Choroid plexus epithelial cell (primary cell): ENCODE data around the gene CDC14B.
"Not testable (repeated sequence)": the region's sequence is repeated elsewhere in the genome, so short reads cannot be mapped to it uniquely, and the experiment has no call there.

ENCODE experiments used
- DNase-seq: peaks from one replicate; pipeline ENCODE4 v3.0.0-alpha.2; 2010; ENCODE audit warnings: low read depth
- H3K4me3 ChIP-seq: 2 replicates; pipeline ENCODE4 v1.5.1; 2011; ENCODE audit warnings: low read depth, mild to moderate bottlenecking, control low read depth, low read length, moderate library complexity
- CTCF ChIP-seq: conservative IDR thresholded peaks from 2 replicates; pipeline ENCODE4 v1.5.1; 2011; ENCODE audit warnings: low read depth, mild to moderate bottlenecking, control low read depth, inconsistent platforms, low read length, moderate library complexity

CDC14B gene

GRCh38 chr9:96550659-96551058 is 69.0 kb downstream of the CDC14B start:
- DNase-seq = no peak
- H3K4me3 ChIP-seq = no peak overlapping the region
- TF ChIP-seq CTCF = no peak

GRCh38 chr9:96543131-96543530 is 76.5 kb downstream of the CDC14B start:
- DNase-seq, H3K4me3 ChIP-seq: not testable (repeated sequence)

GRCh38 chr9:96540106-96540505 is 79.5 kb downstream of the CDC14B start:
- no peak overlapping the region for H3K4me3 ChIP-seq
- no peak for DNase-seq
- TF ChIP-seq CTCF = no peak

- no peak for TF ChIP-seq CTCF
- H3K4me3 ChIP-seq = no peak overlapping the region
- no peak for DNase-seq
Measured at GRCh38 chr9:96532173-96532572, 87.5 kb downstream of the CDC14B start.

GRCh38 chr9:96524764-96525163 is 94.9 kb downstream of the CDC14B start:
- no peak for DNase-seq
- no peak overlapping the region for H3K4me3 ChIP-seq
- TF ChIP-seq CTCF = no peak

- TF ChIP-seq CTCF = no peak
- H3K4me3 ChIP-seq = no peak overlapping the region
- peak; percentile 20 for DNase-seq
Measured at GRCh38 chr9:96524045-96524444, 95.6 kb downstream of the CDC14B start.

GRCh38 chr9:96523374-96523773 is 96.3 kb downstream of the CDC14B start:
- peak; percentile 76 for DNase-seq
- no peak overlapping the region for H3K4me3 ChIP-seq
- no peak for TF ChIP-seq CTCF

- DNase-seq = no peak
- H3K4me3 ChIP-seq = no peak overlapping the region
- TF ChIP-seq CTCF = no peak
Measured at GRCh38 chr9:96522366-96522765, 97.3 kb downstream of the CDC14B start.
